OCI-LY1 (cell line): ENCODE results near the gene GPC2.

Experiments
- H2AFZ ChIP-seq: fragments of 200-600 bp; sonication (generic), shearing (Covaris generic); 2 replicates; pipeline ENCODE4 v1.6.0; 2014; ENCODE audit warnings: antibody characterized with exemption, mild to moderate bottlenecking, low read length
- H3F3A ChIP-seq: fragments of 200-600 bp; sonication (generic), shearing (Covaris generic); 2 replicates; pipeline ENCODE4 v1.6.0; 2014; ENCODE audit warnings: mild to moderate bottlenecking, antibody characterized with exemption, low read length, moderate library complexity; ENCODE audit not compliant: insufficient read depth
- H3K27ac ChIP-seq: fragments of 200-600 bp; sonication (generic); 2 replicates; pipeline ENCODE4 v1.5.1; 2014; ENCODE audit warnings: low read length, mixed run types, mild to moderate bottlenecking, low read depth; ENCODE audit not compliant: poor library complexity, severe bottlenecking
- H3K27me3 ChIP-seq: fragments of 200-600 bp; sonication (generic); 2 replicates; pipeline ENCODE4 v1.6.0; 2014; ENCODE audit warnings: antibody characterized with exemption, mild to moderate bottlenecking, low read length, moderate library complexity; ENCODE audit not compliant: insufficient read depth
- H3K36me3 ChIP-seq: fragments of 200-600 bp; sonication (generic); 2 replicates; pipeline ENCODE4 v1.6.1; 2014; ENCODE audit warnings: mild to moderate bottlenecking, antibody characterized with exemption, low read length, moderate library complexity, mixed read lengths; ENCODE audit not compliant: insufficient read depth
- H3K4me1 ChIP-seq: fragments of 200-600 bp; sonication (generic); 2 replicates; pipeline ENCODE4 v1.5.1; 2014; ENCODE audit warnings: mild to moderate bottlenecking, low read length, moderate library complexity; ENCODE audit not compliant: insufficient read depth, severe bottlenecking
- H3K4me2 ChIP-seq: fragments of 200-600 bp; sonication (generic), shearing (Covaris generic); 2 replicates; pipeline ENCODE4 v1.6.1; 2014; ENCODE audit warnings: low read length
- H3K4me3 ChIP-seq: fragments of 200-600 bp; sonication (generic); 2 replicates; pipeline ENCODE4 v1.5.1; 2014; ENCODE audit warnings: low read length, low read depth, mild to moderate bottlenecking, mixed read lengths; ENCODE audit not compliant: poor library complexity, severe bottlenecking
- H3K79me2 ChIP-seq: fragments of 200-600 bp; shearing (Covaris generic); 2 replicates; pipeline ENCODE4 v1.6.1; 2016; ENCODE audit warnings: mixed run types, low read length, mixed read lengths; ENCODE audit not compliant: insufficient read depth
- H3K9ac ChIP-seq: fragments of 200-600 bp; sonication (generic), shearing (Covaris generic); 2 replicates; pipeline ENCODE4 v1.6.1; 2014; ENCODE audit warnings: mild to moderate bottlenecking, low read length, mixed read lengths
- H3K9me2 ChIP-seq: fragments of 200-600 bp; sonication (generic), shearing (Covaris generic); 2 replicates; pipeline ENCODE4 v1.6.1; 2014; ENCODE audit warnings: low read depth, mild to moderate bottlenecking, low read length, mixed read lengths
- H3K9me3 ChIP-seq: fragments of 200-600 bp; shearing (Covaris generic); 2 replicates; pipeline ENCODE4 v1.6.1; 2014; ENCODE audit warnings: low read length, mixed read lengths
- H4K20me1 ChIP-seq: fragments of 200-600 bp; sonication (generic), shearing (Covaris generic); 2 replicates; pipeline ENCODE4 v1.6.0; 2016; ENCODE audit warnings: mild to moderate bottlenecking, low read length; ENCODE audit not compliant: insufficient read depth
- EZH2 ChIP-seq: fragments of 200-600 bp; sonication (generic), shearing (Covaris generic); IDR thresholded peaks from 2 replicates; pipeline ENCODE4 v1.8.0; 2017; ENCODE audit warnings: borderline replicate concordance, mixed run types, mild to moderate bottlenecking, antibody characterized with exemption, low read length, moderate library complexity, mixed read lengths
- TF ChIP-seq, protein P1 (sequence below): fragments of 200-600 bp; sonication (generic), shearing (Covaris generic); IDR thresholded peaks from 2 replicates; pipeline ENCODE4 v1.5.1; 2017; ENCODE audit warnings: mild to moderate bottlenecking, antibody characterized with exemption, low read length, moderate library complexity, mixed read lengths

The GPC2 gene

DNA sequence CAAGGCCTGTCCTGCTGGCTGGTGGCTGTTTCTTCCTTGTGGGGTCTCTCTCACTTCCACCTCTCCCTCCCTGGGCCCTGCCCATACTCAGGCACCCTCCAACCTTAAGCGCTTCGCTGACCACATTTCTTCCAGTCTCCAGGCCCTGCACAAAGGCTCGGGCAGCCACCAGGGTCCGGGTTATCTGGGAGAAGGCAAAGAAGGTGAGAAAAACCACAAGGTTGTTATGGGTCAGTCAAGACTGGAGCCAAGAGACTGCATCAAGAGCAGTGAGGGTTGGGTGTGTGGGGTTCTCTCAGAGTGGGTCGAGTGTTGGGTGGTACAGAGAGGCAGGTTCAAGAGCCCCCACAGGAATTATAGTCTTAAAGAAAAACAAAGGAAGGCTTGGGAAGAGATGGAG, 2.6 kb downstream of the GPC2 start:
- no peaks in the 10 kb centered on the region for H3K9me3 ChIP-seq
- H3K4me2 ChIP-seq = no peak overlapping the region
- no peaks in the 10 kb centered on the region for H3K79me2 ChIP-seq
- no peak overlapping the region for H3K27ac ChIP-seq
- no peaks in the 10 kb centered on the region for H4K20me1 ChIP-seq
- TF ChIP-seq, protein P1, sequence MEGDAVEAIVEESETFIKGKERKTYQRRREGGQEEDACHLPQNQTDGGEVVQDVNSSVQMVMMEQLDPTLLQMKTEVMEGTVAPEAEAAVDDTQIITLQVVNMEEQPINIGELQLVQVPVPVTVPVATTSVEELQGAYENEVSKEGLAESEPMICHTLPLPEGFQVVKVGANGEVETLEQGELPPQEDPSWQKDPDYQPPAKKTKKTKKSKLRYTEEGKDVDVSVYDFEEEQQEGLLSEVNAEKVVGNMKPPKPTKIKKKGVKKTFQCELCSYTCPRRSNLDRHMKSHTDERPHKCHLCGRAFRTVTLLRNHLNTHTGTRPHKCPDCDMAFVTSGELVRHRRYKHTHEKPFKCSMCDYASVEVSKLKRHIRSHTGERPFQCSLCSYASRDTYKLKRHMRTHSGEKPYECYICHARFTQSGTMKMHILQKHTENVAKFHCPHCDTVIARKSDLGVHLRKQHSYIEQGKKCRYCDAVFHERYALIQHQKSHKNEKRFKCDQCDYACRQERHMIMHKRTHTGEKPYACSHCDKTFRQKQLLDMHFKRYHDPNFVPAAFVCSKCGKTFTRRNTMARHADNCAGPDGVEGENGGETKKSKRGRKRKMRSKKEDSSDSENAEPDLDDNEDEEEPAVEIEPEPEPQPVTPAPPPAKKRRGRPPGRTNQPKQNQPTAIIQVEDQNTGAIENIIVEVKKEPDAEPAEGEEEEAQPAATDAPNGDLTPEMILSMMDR = no peak
- TF ChIP-seq EZH2 = no peak
- H3K9me2 ChIP-seq = no peaks in the 10 kb centered on the region
- no peak overlapping the region for H2AFZ ChIP-seq
- no peaks in the 10 kb centered on the region; the same call in 1 of the 2 replicates for H3F3A ChIP-seq
- peaks cover 25% of the 10 kb centered on the region for H3K4me1 ChIP-seq
- H3K9ac ChIP-seq = no peak overlapping the region
- H3K36me3 ChIP-seq = no peaks in the 10 kb centered on the region; the same call in 1 of the 2 replicates
- H3K4me3 ChIP-seq = no peak overlapping the region
- H3K27me3 ChIP-seq = peaks cover 14% of the 10 kb centered on the region

GRCh38 chr7:100173806-100174495, 3.2 kb downstream of the GPC2 start:
- TF ChIP-seq EZH2 = no peak
- TF ChIP-seq, protein P1 = peak; percentile 47; the same call in 1 of the 2 replicates
- Histone ChIP-seq H3K4me3 (no peak overlapping the region), H2AFZ (no peak overlapping the region), H3K27me3 (peaks cover 14% of the 10 kb centered on the region), H3K9ac (no peak overlapping the region), H3K9me3 (no peaks in the 10 kb centered on the region), H3K4me2 (no peak overlapping the region), H3K79me2 (no peaks in the 10 kb centered on the region), H3K9me2 (no peaks in the 10 kb centered on the region), H3F3A (no peaks in the 10 kb centered on the region; the same call in 1 of the 2 replicates), H3K4me1 (peaks cover 28% of the 10 kb centered on the region), H3K27ac (no peak overlapping the region), H3K36me3 (no peaks in the 10 kb centered on the region; the same call in 1 of the 2 replicates), H4K20me1 (no peaks in the 10 kb centered on the region)

GRCh38 chr7:100171840-100172239, 5.3 kb downstream of the GPC2 start:
- H3K79me2 ChIP-seq = no peaks in the 10 kb centered on the region
- H3F3A ChIP-seq = no peaks in the 10 kb centered on the region; the same call in 1 of the 2 replicates
- H3K9me2 ChIP-seq = no peaks in the 10 kb centered on the region
- H2AFZ ChIP-seq = no peak overlapping the region
- no peaks in the 10 kb centered on the region for H3K9me3 ChIP-seq
- H3K4me3 ChIP-seq = peak overlapping the region; percentile 57
- peaks cover 34% of the 10 kb centered on the region for H3K4me1 ChIP-seq
- peaks cover 20% of the 10 kb centered on the region for H3K27me3 ChIP-seq
- peak overlapping the region; percentile 76 for H3K4me2 ChIP-seq
- H3K36me3 ChIP-seq = no peaks in the 10 kb centered on the region; the same call in 1 of the 2 replicates
- H3K27ac ChIP-seq = no peak overlapping the region
- H3K9ac ChIP-seq = no peak overlapping the region; the same call in 1 of the 2 replicates
- TF ChIP-seq EZH2 = no peak
- TF ChIP-seq, protein P1 = no peak
- H4K20me1 ChIP-seq = no peaks in the 10 kb centered on the region
